Keratinocyte (primary cell): ENCODE measurements around the gene USP31. TPM values are rescaled to one million over a fixed set of nuclear protein-coding genes. Genes with fewer than 3 reads are reported as not detected.
"Not testable (repeated sequence)": the region's sequence is repeated elsewhere in the genome, so short reads cannot be mapped to it uniquely, and the experiment has no call there.

Source experiments
- DNase-seq: peaks from one replicate; pipeline ENCODE4 v3.0.0-alpha.2; 2011; ENCODE audit warnings: low read depth, missing footprints, low spot score
- FAIRE-seq: peaks from 2 replicates; lab custom pipeline; 2011; peaks lifted over from hg19 to GRCh38; lab: Jason Lieb, UNC
- H2AFZ ChIP-seq: 2 replicates; pipeline ENCODE4 v1.6.0; 2012; ENCODE audit warnings: low read length, control low read depth, inconsistent platforms; ENCODE audit not compliant: control insufficient read depth
- H3K27ac ChIP-seq: 2 replicates; pipeline ENCODE4 v1.5.1; 2011; ENCODE audit warnings: low read length; ENCODE audit not compliant: control insufficient read depth, insufficient read depth
- H3K27me3 ChIP-seq: 3 replicates; pipeline ENCODE4 v1.6.0; 2011; ENCODE audit warnings: low read length; ENCODE audit not compliant: control insufficient read depth, insufficient read depth; ENCODE audit errors: extremely low read depth
- H3K36me3 ChIP-seq, 2 experiments: 2 replicates in 1 of 2; 3 replicates in 1 of 2; pipeline ENCODE4 v1.5.1; 2011; ENCODE audit warnings: low read length in 2 of 2, mild to moderate bottlenecking in 1 of 2; ENCODE audit not compliant: control insufficient read depth in 2 of 2, insufficient read depth in 2 of 2; ENCODE audit errors: extremely low read depth in 1 of 2
- H3K4me1 ChIP-seq: 3 replicates; pipeline ENCODE4 v1.5.1; 2011; ENCODE audit warnings: low read length; ENCODE audit not compliant: control insufficient read depth, insufficient read depth; ENCODE audit errors: extremely low read depth
- H3K4me2 ChIP-seq: 3 replicates; pipeline ENCODE4 v1.6.0; 2011; ENCODE audit warnings: low read depth, low read length; ENCODE audit not compliant: control insufficient read depth, insufficient read depth; ENCODE audit errors: extremely low read depth
- H3K4me3 ChIP-seq, 3 experiments: fragments of 200-600 bp in 1 of 3; sonication (generic) in 1 of 3; 2 replicates in 2 of 3; 3 replicates in 1 of 3; pipeline ENCODE4 v1.5.1; 2011 to 2016; ENCODE audit warnings: low read length in 3 of 3, mild to moderate bottlenecking in 3 of 3, control low read depth in 2 of 3, inconsistent platforms in 1 of 3, low read depth in 1 of 3, mixed read lengths in 1 of 3, mixed run types in 1 of 3, moderate library complexity in 1 of 3; ENCODE audit not compliant: control insufficient read depth in 2 of 3, insufficient read depth in 2 of 3; ENCODE audit errors: extremely low read depth in 1 of 3
- H3K79me2 ChIP-seq: 2 replicates; pipeline ENCODE4 v1.6.0; 2012; ENCODE audit warnings: low read length; ENCODE audit not compliant: control insufficient read depth, insufficient read depth
- H3K9ac ChIP-seq: 3 replicates; pipeline ENCODE4 v1.6.0; 2011; ENCODE audit warnings: low read length; ENCODE audit not compliant: control insufficient read depth, insufficient read depth; ENCODE audit errors: extremely low read depth
- H3K9me1 ChIP-seq: 3 replicates; pipeline ENCODE4 v1.6.0; 2011; ENCODE audit warnings: low read length; ENCODE audit not compliant: control insufficient read depth, insufficient read depth; ENCODE audit errors: extremely low read depth
- H3K9me3 ChIP-seq: 2 replicates; pipeline ENCODE4 v1.5.1; 2012; ENCODE audit warnings: low read depth, low read length; ENCODE audit not compliant: control insufficient read depth
- H4K20me1 ChIP-seq: 3 replicates; pipeline ENCODE4 v1.6.0; 2011; ENCODE audit warnings: low read length; ENCODE audit not compliant: control insufficient read depth, insufficient read depth; ENCODE audit errors: extremely low read depth
- EZH2 ChIP-seq: IDR thresholded peaks from one replicate; pipeline ENCODE4 v1.6.1; 2012; ENCODE audit warnings: inconsistent platforms, mild to moderate bottlenecking, low read length, moderate library complexity
- dilution Hi-C: fragments of 300-500 bp; cut with MboI; formaldehyde crosslinking; loops from one replicate; pipeline ENCODE4 v1.7.0; 2020; ENCODE audit warnings: low sequenced_read_pairs; ENCODE audit not compliant: extremely low pct_ligation_motif_present
- polyA plus RNA-seq, 5 experiments: library from polyadenylated mRNA; depleted of rRNA in 3 of 5; stranded (reverse) in 3 of 5; stranded (forward) in 1 of 5; unstranded in 1 of 5; fragments of >200 nt; gene quantifications; 1 replicate in 1 of 5; 2 replicates in 3 of 5; 3 replicates in 1 of 5; pipeline versions ENCODE4 v1.2.1 to v1.2.3, GENCODE V29; 2011 to 2012; ENCODE audit warnings: missing spikeins in 2 of 5, low read depth in 1 of 5, low replicate concordance in 1 of 5
- TF ChIP-seq, protein P1 (sequence below), 3 experiments: IDR thresholded peaks in 1 of 3; conservative IDR thresholded peaks in 1 of 3; optimal IDR thresholded peaks in 1 of 3; 2 replicates in 2 of 3; 3 replicates in 1 of 3; pipeline versions ENCODE3 to v1.5.1; 2011; ENCODE audit warnings: low read length in 3 of 3, mild to moderate bottlenecking in 3 of 3, moderate library complexity in 2 of 3, control low read depth in 1 of 3, inconsistent platforms in 1 of 3; ENCODE audit not compliant: insufficient read depth in 2 of 3; ENCODE audit errors: extremely low read depth in 1 of 3

USP31 gene
- polyA plus RNA-seq, 1 donor (not counting 4 experiments of a cell fraction or from before 2014, with no cell fraction given): 16.3 TPM

DNA sequence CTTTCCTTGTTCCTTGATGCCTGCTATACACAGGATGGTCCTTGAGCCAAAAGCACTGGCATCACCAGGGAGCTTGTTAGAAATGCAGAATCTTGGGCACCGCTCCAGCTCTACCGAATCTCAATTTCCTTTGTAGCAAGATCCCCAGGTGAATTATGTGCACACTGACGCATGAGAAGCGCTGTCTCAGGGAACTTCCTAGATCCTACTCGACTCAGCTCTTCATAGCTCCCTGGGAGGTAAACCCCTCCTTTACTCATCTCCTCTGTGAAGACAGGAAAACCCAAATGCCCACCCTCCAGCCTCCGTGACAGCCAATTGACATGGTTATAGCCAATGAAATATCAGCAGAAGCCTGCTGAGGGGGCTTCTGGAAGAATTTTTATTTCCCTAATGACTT lies 4.1 kb downstream of the USP31 start:
- H3K36me3 ChIP-seq: no peaks in the 10 kb centered on the region
- peak overlapping the region; percentile 93 for H3K4me2 ChIP-seq
- no peak overlapping the region for H2AFZ ChIP-seq
- DNase-seq (no peak), FAIRE-seq (no peak)
- H3K27ac ChIP-seq: peak overlapping the region; percentile 98
- H3K4me1 ChIP-seq: peaks cover 63% of the 10 kb centered on the region
- H3K4me3 ChIP-seq: peak overlapping the region in 2 of 3 experiments; percentile 59 to 63
- dilution Hi-C loops: no loop called here
- H3K9me3 ChIP-seq: no peaks in the 10 kb centered on the region
- H3K79me2 ChIP-seq: peaks cover 74% of the 10 kb centered on the region
- no peaks in the 10 kb centered on the region for H4K20me1 ChIP-seq
- H3K9ac ChIP-seq: peak overlapping the region; percentile 87
- no peaks in the 10 kb centered on the region for H3K27me3 ChIP-seq
- peaks cover 6% of the 10 kb centered on the region for H3K9me1 ChIP-seq
- no peak for TF ChIP-seq EZH2
- TF ChIP-seq, protein P1, sequence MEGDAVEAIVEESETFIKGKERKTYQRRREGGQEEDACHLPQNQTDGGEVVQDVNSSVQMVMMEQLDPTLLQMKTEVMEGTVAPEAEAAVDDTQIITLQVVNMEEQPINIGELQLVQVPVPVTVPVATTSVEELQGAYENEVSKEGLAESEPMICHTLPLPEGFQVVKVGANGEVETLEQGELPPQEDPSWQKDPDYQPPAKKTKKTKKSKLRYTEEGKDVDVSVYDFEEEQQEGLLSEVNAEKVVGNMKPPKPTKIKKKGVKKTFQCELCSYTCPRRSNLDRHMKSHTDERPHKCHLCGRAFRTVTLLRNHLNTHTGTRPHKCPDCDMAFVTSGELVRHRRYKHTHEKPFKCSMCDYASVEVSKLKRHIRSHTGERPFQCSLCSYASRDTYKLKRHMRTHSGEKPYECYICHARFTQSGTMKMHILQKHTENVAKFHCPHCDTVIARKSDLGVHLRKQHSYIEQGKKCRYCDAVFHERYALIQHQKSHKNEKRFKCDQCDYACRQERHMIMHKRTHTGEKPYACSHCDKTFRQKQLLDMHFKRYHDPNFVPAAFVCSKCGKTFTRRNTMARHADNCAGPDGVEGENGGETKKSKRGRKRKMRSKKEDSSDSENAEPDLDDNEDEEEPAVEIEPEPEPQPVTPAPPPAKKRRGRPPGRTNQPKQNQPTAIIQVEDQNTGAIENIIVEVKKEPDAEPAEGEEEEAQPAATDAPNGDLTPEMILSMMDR (optimal IDR thresholded peaks at IDR 0.05 in 1 of 3, IDR thresholded peaks at IDR 0.05 in 1 of 3, conservative IDR thresholded peaks at IDR 0.05 in 1 of 3; ENCODE audit: extremely low read depth in 1 of 3, insufficient read depth in 2 of 3, low read length in 3 of 3): no peak

DNA sequence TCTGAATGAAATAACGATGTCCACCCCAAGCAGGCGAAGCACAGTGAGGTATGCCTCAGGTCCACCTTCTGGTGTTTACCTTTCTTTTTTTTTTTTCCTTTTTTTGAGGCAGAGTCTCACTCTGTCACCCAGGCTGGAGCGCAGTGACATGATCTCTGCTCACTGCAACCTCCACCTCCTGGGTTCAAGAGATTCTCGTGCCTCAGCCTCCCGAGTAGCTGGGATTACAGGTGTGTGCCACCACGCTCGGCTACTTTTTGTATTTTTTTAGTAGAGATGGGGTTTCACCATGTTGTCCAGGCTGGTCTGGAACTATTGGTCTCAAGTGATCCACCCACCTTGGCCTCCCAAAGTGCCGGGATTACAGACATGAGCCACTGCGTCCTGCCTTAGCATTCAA lies 4.9 kb downstream of the USP31 start:
- Histone ChIP-seq H3K9ac (peak overlapping the region; percentile 87), H3K27ac (peak overlapping the region; percentile 98), H3K4me1 (peaks cover 60% of the 10 kb centered on the region), H3K4me2 (peak overlapping the region; percentile 93), H3K79me2 (peaks cover 82% of the 10 kb centered on the region)
- DNase-seq, H3K9me1 ChIP-seq, H3K36me3 ChIP-seq, H3K27me3 ChIP-seq, dilution Hi-C loops, H4K20me1 ChIP-seq, H2AFZ ChIP-seq, FAIRE-seq, H3K9me3 ChIP-seq, H3K4me3 ChIP-seq: not testable (repeated sequence)

DNA sequence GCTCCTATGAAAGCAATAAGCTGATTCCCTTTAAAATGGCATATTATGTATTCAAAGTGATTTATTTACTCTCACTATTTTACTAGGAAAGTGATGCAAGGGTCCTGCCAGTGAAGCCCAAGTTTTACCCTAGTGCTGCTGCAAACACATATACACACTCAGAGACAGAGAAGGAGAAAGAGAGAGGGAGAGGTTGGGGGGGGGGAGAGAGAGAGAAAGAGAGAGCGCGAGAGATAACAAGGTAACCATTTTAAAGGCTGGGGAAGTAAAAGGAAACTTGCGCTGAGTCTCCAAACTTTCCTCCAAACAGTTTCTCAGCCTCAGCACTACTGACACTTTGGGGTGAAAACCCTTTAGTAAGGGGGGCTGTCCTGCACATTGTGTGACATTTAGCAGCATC lies 5.9 kb downstream of the USP31 start:
- Histone ChIP-seq H3K36me3 (no peaks in the 10 kb centered on the region), H3K9me3 (no peaks in the 10 kb centered on the region), H2AFZ (no peak overlapping the region), H3K4me1 (peaks cover 60% of the 10 kb centered on the region), H3K27me3 (no peaks in the 10 kb centered on the region), H3K4me2 (peak overlapping the region; percentile 58), H3K9me1 (peaks cover 9% of the 10 kb centered on the region), H3K27ac (peak overlapping the region; percentile 76), H3K4me3 (no peak overlapping the region), H3K79me2 (peaks cover 90% of the 10 kb centered on the region), H3K9ac (peak overlapping the region; percentile 39), H4K20me1 (no peaks in the 10 kb centered on the region)
- dilution Hi-C loops: no loop called here
- FAIRE-seq (no peak), DNase-seq (no peak)
- TF ChIP-seq, protein P1 (optimal IDR thresholded peaks at IDR 0.05 in 1 of 3, IDR thresholded peaks at IDR 0.05 in 1 of 3, conservative IDR thresholded peaks at IDR 0.05 in 1 of 3; ENCODE audit: extremely low read depth in 1 of 3, insufficient read depth in 2 of 3, low read length in 3 of 3): no peak
- TF ChIP-seq EZH2: no peak
